ENCODE measurements around the gene IER5.
A peak's percentile ranks its signal among the peaks of the same experiment; 100 is the strongest.

IER5 gene

GRCh38 chr1:181131255-181131941 lies 42.9 kb downstream of the IER5 start:
- no peak overlapping the region for H3K4me3 ChIP-seq (ENCODE audit: low read depth, low read length)
- no peaks in the 10 kb centered on the region for H3K9me3 ChIP-seq (ENCODE audit: control insufficient read depth, insufficient read depth, low read depth, low read length)
- ChIA-PET CTCF (interaction anchor here (0.7 to 2.4 kb wide), 2 partner anchors 10 to 243 kb away, joined by 3 to 12 read pairs; no protein-coding TSS in a partner anchor), POLR2A (interaction anchor here (0.9 to 1.1 kb wide), 2 partner anchors 14 to 41 kb away, joined by 3 to 5 read pairs; no protein-coding TSS in a partner anchor)
- H3K27ac ChIP-seq (ENCODE audit: extremely low read depth, low read depth, low read length): no peak overlapping the region
- H3K36me3 ChIP-seq (ENCODE audit: control insufficient read depth in 2 of 2, insufficient read depth in 1 of 2, low read length in 2 of 2): no peaks in the 10 kb centered on the region
- H3K4me1 ChIP-seq (ENCODE audit: control insufficient read depth, insufficient read depth, low read length): peaks cover 12% of the 10 kb centered on the region
- TF ChIP-seq ZIC2 (tag by site-specific recombination; IDR thresholded peaks at IDR 0.05): peak; percentile 93
- no peak for TF ChIP-seq ZNF214 (tag by site-specific recombination; IDR thresholded peaks at IDR 0.05; ENCODE audit: borderline replicate concordance)
- TF ChIP-seq ZNF785 (tag by site-specific recombination; IDR thresholded peaks at IDR 0.05): no peak
- TF ChIP-seq, protein P1, sequence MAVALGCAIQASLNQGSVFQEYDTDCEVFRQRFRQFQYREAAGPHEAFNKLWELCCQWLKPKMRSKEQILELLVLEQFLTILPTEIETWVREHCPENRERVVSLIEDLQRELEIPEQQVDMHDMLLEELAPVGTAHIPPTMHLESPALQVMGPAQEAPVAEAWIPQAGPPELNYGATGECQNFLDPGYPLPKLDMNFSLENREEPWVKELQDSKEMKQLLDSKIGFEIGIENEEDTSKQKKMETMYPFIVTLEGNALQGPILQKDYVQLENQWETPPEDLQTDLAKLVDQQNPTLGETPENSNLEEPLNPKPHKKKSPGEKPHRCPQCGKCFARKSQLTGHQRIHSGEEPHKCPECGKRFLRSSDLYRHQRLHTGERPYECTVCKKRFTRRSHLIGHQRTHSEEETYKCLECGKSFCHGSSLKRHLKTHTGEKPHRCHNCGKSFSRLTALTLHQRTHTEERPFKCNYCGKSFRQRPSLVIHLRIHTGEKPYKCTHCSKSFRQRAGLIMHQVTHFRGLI (tag by site-specific recombination; IDR thresholded peaks at IDR 0.05): no peak
- no peak for TF ChIP-seq ZBTB49 (tag by site-specific recombination; IDR thresholded peaks at IDR 0.05; ENCODE audit: low read depth)
- no peak for TF ChIP-seq SP2 (tag by site-specific recombination; IDR thresholded peaks at IDR 0.05)
- no peak for TF ChIP-seq RBAK (tag by site-specific recombination; IDR thresholded peaks at IDR 0.05)
- no peak for TF ChIP-seq ZNF221 (tag by site-specific recombination; IDR thresholded peaks at IDR 0.05; ENCODE audit: borderline replicate concordance)
- no peak for TF ChIP-seq ZNF169 (tag by site-specific recombination; IDR thresholded peaks at IDR 0.05)
- TF ChIP-seq EGR2 (tag by site-specific recombination; IDR thresholded peaks at IDR 0.05; ENCODE audit: low read depth): no peak
- no peak for TF ChIP-seq ZNF501 (tag by site-specific recombination; IDR thresholded peaks at IDR 0.05)
- peak; percentile 27; the same call in 1 of the 2 replicates for TF ChIP-seq PATZ1 (tag by site-specific recombination; IDR thresholded peaks at IDR 0.05)
- TF ChIP-seq ZFHX2 (tag by site-specific recombination; conservative IDR thresholded peaks at IDR 0.05): peak; percentile 64
- no peak for TF ChIP-seq ZNF555 (tag by site-specific recombination; conservative IDR thresholded peaks at IDR 0.05)
- TF ChIP-seq ZNF354C (tag by site-specific recombination; IDR thresholded peaks at IDR 0.05; ENCODE audit: borderline replicate concordance, low read depth): no peak
- TF ChIP-seq KLF1 (tag by site-specific recombination; IDR thresholded peaks at IDR 0.05): peak; percentile 53
- TF ChIP-seq ZNF133 (tag by site-specific recombination; IDR thresholded peaks at IDR 0.05): no peak
- TF ChIP-seq ZNF302 (tag by site-specific recombination; IDR thresholded peaks at IDR 0.05; ENCODE audit: low read depth): no peak
- TF ChIP-seq ZBTB17 (tag by site-specific recombination; IDR thresholded peaks at IDR 0.05): no peak
- peak; percentile 19; the same call in 1 of the 2 replicates for TF ChIP-seq GLIS1 (tag by site-specific recombination; IDR thresholded peaks at IDR 0.05)
- peak; percentile 55 for TF ChIP-seq PRDM10 (tag by site-specific recombination; IDR thresholded peaks at IDR 0.05)
- TF ChIP-seq GLIS2 (tag by site-specific recombination; IDR thresholded peaks at IDR 0.05): no peak

Measured in HEK293 (cell line).